Measurements from ENCODE around the gene MAPKAPK3.

The MAPKAPK3 gene

DNA sequence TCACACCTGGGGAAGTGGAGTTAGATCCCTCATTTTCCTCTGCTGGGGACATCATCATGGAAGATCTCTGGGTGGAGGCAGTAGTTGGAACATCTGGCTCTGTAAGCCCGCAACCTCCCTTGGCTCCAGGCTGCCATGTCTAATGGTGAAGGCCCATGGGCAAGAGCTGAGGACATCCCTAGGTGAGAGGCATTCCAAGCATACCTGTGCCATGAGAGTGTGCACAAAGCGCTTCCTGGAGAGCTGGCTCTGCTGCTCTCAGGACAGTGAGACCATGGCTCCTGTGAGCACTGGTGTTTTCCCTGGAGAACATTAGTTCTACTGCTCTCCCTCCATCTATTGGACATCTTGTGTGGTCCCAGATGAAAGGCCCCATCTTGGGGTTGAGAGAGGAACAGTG, 7.7 kb downstream of the MAPKAPK3 start:
- FAIRE-seq (no peak), DNase-seq (ENCODE audit: insufficient read length, low spot score) (no peak)

DNA sequence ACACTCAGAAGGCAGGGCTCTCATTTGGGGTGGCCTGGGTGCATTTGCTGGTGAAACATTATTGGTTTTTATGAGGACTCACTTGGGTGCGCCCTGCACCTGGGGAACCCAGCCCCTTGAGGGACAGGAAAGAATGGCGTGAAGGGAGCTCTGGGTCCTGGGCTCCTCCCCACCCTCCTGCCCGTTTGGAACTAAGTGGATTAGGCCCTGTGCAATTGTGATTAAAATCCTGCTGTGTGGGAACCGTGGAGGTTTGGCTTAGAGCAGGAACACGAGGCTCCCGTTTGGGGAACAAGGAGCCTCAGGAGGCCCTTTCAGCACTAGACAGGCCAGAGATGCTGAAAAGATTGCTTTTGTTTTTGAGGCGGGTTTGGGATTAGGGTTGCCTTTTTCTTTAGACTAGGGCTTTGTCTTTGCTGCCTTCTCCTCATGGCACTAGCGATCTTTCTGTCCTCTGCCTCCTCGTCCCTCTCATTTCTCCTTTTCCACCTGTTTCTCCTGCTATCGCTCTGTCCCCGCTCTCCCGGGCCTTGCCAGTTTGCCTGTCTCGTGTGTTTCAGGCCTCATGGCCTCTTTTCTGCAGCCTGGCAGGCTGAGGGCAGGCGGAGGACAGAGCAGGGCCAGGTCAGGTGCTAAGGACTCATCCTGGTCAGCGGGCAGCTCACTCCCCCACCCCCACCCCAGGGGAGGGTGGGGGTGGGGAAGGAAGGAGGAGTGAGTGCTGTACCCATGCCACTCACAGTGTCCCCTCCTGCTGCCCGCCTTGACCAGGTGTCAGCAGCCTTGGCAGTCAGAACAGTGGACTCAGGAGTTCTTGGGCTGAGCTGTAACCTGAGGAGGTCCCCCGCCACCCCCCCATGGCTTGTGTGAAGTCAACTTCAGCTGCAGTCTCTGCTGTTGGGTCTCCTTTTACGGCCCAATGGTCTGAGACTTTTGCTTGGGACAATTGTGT, 8.6 kb downstream of the MAPKAPK3 start:
- FAIRE-seq (no peak), DNase-seq (ENCODE audit: insufficient read length, low spot score) (no peak)

DNA sequence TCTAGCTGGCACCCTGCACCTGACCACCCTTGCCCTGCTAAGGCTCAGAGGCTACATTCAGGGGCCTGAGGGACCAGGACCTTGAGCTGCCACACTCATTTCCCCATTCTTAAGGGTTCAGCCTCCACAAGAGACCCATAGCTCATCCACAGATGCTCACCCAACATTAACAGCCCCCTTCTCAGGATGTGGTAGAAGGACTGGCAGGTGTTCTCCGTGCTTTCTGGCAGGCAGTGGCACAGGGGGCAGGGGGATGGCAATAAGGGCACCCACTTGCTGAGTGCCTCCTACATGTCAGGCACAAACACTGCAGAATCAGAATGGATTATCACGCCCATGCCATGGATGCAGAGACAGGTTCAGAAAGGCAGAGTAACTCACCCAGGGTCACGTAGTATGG, 9.4 kb downstream of the MAPKAPK3 start:
- FAIRE-seq (no peak), DNase-seq (ENCODE audit: insufficient read length, low spot score) (no peak)

DNA sequence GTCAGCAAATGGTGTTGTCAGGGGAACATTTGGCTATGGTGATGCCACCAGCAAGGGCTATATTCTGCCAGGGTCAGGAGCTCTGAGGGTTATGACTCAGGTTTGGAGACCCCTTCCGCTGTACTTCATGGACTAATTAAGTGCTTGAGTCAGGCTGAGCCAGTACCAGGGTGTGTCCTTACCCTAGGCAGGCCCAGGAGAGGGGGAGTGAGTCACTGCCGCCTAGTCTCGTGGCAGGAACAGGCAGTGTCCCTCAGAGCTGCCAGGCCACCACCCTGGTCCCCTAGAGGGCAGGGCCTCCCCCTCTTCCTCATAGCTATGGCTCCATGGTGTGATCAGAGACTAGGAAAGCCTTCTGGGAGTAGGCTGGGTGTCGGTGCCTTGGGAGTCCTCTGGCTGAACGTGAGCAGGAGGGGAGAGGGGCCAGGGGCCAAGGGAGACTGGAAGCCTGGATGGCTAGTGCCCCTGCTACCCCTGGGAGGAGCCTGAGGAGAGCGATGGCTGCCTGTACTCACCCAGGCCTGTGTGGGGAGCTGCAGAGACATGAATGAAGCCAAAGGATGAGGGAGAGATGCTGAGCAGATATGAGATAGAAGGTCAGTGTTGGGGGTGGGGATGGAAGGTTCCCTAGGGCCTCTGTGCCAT, 10.6 kb downstream of the MAPKAPK3 start:
- no peak for DNase-seq (ENCODE audit: insufficient read length, low spot score)
- FAIRE-seq, result no peak

DNA sequence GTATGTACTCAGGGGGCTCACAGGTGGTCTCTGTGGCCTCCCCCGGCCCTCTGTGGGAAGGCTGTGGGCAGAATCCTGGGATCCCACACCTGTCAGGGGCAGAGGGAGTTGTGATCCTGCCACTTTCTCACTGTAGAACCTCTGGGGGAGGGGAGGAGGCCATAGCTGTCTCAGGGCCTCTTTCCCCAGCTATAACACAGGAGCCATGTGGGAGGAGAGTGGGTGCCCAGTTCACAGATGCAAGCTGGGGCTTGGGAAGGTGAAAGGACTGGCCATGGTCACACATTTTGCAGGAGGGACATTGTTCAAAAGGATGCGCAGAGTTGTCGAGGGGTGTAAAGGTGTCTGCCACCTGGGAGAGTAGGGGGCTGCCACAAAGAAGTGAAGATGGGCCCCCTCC, 11.7 kb downstream of the MAPKAPK3 start:
- DNase-seq (ENCODE audit: insufficient read length, low spot score), result no peak
- no peak for FAIRE-seq

DNA sequence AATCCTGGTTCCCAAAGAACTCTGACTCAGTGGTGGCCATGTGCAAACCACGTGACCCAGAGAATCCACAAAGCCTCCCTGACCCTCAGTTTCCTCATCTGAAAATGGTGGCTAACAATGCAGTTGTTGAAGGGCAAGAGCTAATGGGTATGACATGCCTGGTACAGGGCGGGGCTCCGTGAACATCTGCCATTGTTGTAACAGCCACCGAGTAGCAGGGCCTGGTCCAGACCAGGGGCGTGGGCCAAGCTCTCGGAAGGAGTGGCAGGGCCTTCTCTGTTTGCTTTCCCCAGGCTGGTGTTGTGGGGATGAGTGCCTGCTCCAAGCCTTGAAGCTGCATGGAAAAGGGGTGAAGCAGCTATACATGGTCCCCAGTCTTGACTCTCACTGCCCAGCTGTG, 13.4 kb downstream of the MAPKAPK3 start:
- FAIRE-seq (no peak), DNase-seq (ENCODE audit: insufficient read length, low spot score) (no peak)

DNA sequence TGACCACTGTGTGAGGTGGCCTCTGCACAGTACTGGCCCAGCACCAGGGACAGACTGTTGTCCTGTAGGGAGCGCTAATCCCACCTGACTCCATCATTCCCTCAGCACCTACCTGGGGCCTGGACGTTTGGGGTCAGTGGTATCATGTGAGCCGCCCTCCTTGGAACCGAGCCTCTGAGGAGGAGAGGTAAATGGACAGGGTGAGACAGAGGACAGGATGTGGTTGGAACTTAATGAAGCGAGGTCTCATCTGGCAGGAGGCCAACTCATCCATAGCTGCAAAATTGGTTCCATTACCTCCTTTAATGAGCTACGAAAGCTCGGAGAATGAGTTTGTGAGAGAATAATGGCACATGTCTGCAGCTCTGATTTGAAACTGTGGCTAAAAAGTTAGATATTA, 13.9 kb downstream of the MAPKAPK3 start:
- DNase-seq (ENCODE audit: insufficient read length, low spot score) (no peak), FAIRE-seq (no peak)

DNA sequence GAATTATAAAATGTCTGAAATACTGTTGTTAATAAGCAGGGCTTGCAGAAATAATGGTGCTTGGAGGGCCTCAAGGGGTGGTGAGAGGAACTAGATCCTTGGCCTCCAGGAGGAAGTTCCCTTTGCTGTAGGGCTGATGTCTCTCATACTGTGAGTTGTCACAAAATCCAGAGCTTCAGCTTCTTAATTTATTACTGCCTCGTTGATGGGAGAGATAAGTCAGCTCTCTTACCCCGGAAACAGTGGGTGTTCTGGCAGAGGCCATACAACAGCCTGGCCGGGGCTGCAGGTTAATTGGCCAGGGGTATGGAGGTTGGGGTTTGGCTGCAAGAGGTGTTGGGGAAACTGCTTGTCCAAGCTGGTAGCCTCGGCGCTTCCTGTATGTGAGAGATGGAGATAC, 15.5 kb downstream of the MAPKAPK3 start:
- no peak for FAIRE-seq
- DNase-seq (ENCODE audit: insufficient read length, low spot score), result no peak

DNA sequence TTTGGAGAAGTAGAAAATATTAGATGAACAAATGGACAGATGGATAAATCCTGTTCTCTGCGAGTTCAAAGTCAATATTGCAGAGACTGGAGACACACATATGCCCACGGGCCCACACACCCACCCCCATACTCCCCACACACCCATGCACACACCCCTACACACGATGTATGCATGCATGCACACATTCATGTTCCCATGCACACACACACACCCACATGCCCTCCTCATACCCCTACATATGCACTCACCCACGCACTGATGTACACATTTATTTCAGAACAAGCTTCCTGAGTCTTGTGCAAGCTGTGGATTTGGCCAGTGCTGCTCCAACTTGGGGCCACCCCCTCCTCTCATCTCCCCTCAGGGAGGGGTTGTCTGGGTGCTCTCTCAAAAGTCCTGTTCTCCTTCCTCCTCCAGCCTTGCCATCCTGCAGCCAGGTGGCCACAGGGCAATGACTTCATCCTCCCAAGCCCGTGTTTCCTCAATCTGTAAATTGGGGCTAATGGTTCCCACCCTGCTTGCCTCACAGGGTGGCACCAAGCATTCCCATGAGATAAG, 16.4 kb downstream of the MAPKAPK3 start:
- FAIRE-seq (no peak), DNase-seq (ENCODE audit: insufficient read length, low spot score) (no peak)

DNA sequence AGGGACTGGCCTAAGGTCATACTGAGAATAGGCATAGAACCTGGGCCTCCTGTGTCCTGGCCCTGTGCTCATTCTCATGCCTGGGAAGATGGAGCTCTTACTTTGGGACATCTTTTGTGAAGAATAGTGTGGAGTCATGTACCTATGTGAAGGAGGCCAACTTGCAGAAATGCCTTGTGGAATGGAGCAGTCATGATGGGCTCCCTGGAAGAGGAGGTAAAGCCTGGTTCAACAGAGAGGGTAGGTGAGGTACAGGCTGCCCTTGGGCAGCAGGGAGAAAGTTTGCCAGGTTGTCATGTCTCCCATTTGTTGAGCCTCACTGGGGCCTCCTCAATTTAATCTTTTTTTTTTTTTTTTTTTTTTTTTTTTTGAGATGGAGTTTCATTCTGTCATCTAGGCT, 18.1 kb downstream of the MAPKAPK3 start:
- DNase-seq (ENCODE audit: insufficient read length, low spot score), result no peak
- FAIRE-seq, result no peak

DNA sequence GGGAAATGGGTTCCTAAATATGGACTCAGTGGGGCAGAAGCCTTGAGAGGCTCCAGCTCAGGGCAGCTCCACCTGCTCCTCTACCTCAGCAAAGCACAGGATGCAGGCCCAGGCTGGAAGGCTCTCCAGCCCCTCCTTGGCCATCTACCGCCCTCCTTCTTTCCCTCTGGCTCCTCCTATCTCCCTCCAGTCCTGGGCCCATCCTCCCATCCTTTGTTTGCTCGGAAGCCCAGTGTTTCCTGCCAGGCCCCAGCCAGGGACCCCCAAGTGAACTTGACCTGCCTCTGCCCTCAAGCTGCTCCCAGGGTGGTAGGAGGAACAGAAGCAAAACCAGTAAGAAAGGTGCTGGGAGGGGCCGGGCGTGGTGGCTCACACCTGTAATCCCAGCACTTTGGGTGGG, 20.1 kb downstream of the MAPKAPK3 start:
- no peak for FAIRE-seq
- DNase-seq (ENCODE audit: insufficient read length, low spot score), result no peak

DNA sequence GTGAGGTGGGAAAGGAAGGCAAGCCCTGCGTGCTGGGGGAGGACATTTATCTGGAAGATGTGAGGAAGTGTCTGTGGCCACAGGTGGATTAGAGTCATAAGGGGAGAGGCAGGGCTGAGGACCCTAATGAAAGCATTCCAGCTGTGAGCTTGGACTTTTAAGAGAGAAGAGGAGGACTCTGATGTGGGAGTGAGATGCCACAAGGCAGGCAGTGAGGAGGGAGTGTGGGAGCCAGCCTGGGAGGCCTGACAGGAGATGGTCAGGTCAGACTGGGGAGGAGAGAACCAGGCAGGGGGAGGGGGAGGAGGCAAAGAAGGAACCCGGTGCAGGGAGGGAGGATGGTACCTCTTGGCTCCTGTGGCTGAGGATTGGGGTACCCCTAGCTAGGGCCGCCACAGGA, 21.0 kb downstream of the MAPKAPK3 start:
- FAIRE-seq (no peak), DNase-seq (ENCODE audit: insufficient read length, low spot score) (no peak)

DNA sequence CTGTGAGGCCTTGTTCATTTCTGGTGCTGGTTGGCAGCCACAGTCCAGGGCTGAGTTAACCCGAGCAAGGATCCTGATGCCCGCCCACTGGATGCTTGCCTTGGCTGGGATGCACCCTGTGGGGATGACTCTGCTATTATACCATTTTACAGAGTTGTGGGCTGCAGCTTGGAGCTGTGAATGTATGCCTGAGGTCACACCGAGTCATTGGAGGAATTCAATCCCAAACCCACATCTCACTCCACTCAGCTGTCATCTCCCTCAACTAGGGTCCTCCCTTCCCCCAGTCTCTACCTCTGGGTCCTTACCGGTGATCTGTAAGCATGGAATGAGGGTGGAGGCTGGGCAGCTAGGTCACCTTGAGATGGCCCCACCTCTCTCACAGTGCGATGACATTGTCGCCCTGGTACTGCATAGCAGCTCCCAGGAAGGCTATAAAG, 22.1 kb downstream of the MAPKAPK3 start:
- no peak for FAIRE-seq
- no peak for DNase-seq (ENCODE audit: insufficient read length, low spot score)

DNA sequence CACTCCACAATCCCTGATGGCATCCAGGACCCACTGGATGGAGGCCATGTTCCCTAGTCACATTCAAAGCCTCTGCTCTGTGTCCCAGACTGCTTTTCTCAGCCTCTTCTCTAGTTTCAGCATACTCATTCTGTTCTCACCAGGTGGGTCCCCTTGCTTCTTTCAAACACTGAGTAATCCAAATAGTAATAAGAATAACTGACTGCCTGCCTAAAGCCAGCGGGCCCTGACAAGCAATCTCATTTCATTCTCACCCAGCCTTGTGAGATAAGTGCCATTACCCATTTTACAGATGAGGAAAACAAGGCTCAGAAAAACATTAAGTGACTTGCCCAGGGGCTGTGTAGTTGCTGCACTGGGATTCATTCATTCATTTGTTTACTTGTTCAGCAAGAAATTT, 25.4 kb downstream of the MAPKAPK3 start:
- DNase-seq (ENCODE audit: insufficient read length, low spot score) (no peak), FAIRE-seq (no peak)

DNA sequence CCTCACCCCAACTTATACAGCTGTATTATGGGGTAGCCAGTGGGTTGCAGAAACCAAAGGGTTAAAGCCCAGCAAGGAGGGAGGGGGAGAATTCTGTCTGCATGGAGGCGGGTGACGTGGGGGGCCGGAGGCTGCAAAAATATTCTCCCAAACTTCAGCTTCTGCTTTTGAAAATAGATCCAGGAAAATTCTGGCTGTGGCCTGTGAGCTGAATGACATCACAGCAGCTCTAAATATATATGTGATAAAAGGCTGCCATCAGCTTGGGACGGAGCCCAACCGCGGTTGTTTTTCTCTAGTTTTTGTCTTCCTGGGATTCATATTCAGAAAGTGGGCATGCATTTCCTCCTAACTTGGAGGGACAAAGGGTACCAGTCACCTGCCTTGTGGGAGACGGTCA, 27.6 kb downstream of the MAPKAPK3 start:
- FAIRE-seq, result no peak
- no peak for DNase-seq (ENCODE audit: insufficient read length, low spot score)

DNA sequence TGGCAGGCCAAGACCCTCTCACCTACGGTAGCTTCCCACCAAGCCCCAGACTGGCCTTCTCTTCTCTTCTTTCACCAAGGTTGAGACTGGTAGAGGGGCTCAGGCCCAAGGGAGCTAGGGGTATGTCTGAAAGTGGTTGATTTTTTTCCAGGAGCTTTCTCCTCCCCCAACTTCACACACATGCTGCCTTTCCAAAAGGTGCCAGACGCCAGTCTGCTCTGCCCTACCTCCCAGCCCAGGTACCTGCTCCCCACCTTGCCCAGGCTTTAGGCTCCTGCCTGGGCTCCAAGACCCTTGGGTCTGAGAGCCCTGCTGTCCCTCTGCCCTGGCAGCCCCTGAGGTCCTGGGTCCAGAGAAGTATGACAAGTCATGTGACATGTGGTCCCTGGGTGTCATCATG, 28.4 kb downstream of the MAPKAPK3 start:
- FAIRE-seq, result no peak
- DNase-seq (ENCODE audit: insufficient read length, low spot score), result no peak

DNA sequence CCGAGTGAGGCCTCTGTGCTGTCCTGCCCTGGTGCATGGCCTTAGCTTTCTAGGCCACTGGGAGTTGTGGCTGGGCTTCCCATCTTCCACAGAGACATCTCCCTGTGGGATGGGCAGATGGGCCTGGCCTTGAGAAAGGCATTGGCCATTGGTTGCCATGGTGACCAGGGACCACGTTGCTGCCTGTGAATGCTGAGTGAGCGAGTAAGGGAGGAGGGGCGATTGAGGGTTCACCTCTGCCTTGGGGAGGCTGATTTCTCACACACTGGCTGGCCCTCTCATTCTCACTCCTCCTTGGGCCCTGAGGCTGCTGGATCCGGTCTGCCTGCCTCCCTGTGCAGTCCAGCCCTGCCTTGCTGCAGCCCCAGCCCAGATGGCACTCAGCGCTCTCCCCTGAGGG, 31.4 kb downstream of the MAPKAPK3 start:
- FAIRE-seq (no peak), DNase-seq (ENCODE audit: insufficient read length, low spot score) (no peak)

DNA sequence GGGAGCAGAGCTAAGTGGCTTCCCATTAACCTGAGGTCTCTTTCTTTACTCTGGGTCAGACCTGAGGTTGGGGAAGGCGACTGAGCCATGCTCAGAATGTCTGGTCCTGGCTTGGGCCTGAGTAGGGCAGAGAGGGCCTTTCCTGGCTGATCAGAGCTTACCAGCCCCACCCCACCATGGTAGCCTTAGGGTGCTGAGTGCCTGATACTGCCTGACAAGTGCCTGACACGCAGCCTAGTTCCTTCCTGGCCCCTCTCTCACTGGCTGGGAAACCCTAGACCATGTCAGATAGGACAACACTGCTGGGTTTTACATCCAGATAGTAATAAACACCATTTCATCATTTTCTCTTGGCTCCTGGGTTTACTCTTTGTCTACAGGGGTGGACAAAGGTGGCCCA, 32.0 kb downstream of the MAPKAPK3 start:
- no peak for DNase-seq (ENCODE audit: insufficient read length, low spot score)
- FAIRE-seq, result no peak

DNA sequence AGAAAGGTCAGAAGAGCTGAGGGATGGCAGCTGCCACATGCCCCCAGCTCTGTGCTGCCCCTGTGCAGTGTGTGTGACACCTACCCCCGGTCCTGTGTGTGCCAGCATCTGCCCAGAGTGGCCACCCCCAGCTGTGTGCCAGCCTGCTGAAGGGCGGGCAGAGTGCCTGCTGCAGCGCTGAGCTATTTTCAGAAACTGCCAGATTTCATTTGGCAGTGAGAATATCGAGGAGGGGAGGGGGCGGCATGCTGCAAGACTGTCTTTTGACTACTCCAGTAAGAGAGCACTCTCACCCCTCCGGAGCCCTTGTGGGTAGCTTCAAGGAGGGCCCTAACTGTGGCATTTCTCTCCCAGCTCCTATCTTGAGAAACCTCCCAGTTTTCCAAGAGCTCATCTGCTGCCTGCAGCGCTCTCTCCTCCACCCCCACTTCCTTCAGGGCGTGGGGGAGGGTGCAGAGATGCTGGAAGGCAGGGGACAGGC, 32.5 kb downstream of the MAPKAPK3 start:
- FAIRE-seq (no peak), DNase-seq (ENCODE audit: insufficient read length, low spot score) (no peak)

DNA sequence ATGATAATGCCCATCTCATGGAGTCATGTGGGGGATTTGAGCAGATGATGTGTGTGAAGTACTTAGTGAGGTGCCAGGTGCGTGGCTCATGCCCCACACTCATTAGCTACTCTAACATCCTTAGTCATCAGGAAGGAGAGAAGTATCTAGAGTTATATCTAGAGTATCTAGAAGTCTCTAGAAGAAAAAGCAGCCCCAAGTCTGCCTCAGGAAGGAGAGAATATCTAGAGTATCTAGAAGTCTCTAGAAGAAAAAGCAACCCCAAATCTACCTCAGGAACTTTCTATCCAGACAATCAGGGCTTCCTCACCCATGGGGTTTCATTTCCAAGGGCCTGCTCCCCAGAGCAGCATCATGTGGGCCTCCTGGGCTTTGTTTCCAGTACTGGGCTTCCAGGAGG, 33.1 kb downstream of the MAPKAPK3 start:
- FAIRE-seq, result no peak

DNA sequence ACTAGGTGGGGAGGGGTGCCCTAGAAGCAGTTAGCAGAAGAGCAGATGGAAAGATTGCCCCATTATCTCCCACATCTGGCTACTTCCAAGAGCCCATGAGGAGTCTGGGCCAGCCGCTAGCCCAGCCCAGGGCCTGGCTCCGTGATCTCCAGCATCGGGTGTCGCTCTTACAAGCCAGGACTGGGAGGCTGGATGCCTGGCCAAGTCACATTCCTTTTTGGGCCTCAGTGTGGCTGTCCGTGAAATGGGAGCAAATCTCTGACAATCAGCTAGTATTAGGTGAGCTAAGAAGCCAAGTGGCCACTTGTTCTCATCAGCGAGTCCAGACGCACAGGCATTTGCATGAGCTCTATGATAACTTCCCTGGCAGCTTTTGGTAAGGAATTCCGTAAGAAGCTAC, 34.5 kb downstream of the MAPKAPK3 start:
- DNase-seq (ENCODE audit: insufficient read length, low spot score) (no peak), FAIRE-seq (no peak)

More for the DNA sequence above, 33.1 kb downstream of the MAPKAPK3 start:
- no peak for DNase-seq (ENCODE audit: insufficient read length, low spot score)
